Natural killer cell (primary cell): ENCODE data around the gene RBM14. TPM values are rescaled to one million over a fixed set of nuclear protein-coding genes. Genes with fewer than 3 reads are reported as not detected.

ENCODE experiments used
- ATAC-seq, 3 donors: fragments of 150-1000 bp in 2 of 3; fragments of 200-7000 bp in 1 of 3; cut with Tn5 transposase; 1 replicate in 1 of 3; 2 replicates in 2 of 3; pipeline ENCODE4 v1.10.0; 2021; ENCODE audit warnings: mild to moderate bottlenecking in 2 of 3, moderate library complexity in 2 of 3
- DNase-seq, 2 donors: peaks; one replicate each; pipeline versions ENCODE4 v3.0.0 to v3.0.0-alpha.2; 2013 to 2021; ENCODE audit warnings: mixed read lengths in 1 of 2
- H3K27ac ChIP-seq: one replicate; pipeline ENCODE4 v1.5.1; 2013; ENCODE audit warnings: mild to moderate bottlenecking, low read length
- H3K27me3 ChIP-seq: one replicate; pipeline ENCODE4 v1.6.1; 2013; ENCODE audit warnings: low read length; ENCODE audit not compliant: control insufficient read depth, insufficient read depth
- H3K36me3 ChIP-seq: one replicate; pipeline ENCODE4 v1.6.1; 2013; ENCODE audit warnings: low read length; ENCODE audit not compliant: control insufficient read depth, insufficient read depth
- H3K4me1 ChIP-seq: one replicate; pipeline ENCODE4 v1.6.1; 2013; ENCODE audit warnings: low read length; ENCODE audit not compliant: control insufficient read depth, insufficient read depth
- H3K4me3 ChIP-seq: one replicate; pipeline ENCODE4 v1.5.1; 2013; ENCODE audit warnings: low read length
- H3K9me3 ChIP-seq: one replicate; pipeline ENCODE4 v1.6.1; 2013; ENCODE audit warnings: low read length; ENCODE audit not compliant: control insufficient read depth, insufficient read depth
- H3K27ac Mint-ChIP-seq, 2 donors: one replicate each; pipeline ENCODE4 v1.8.0; 2022; ENCODE audit warnings: mild to moderate bottlenecking in 2 of 2, mixed read lengths in 2 of 2, moderate library complexity in 1 of 2
- H3K27me3 Mint-ChIP-seq, 2 donors: one replicate each; pipeline ENCODE4 v1.8.0; 2022; ENCODE audit warnings: low read depth in 2 of 2, mixed read lengths in 2 of 2
- H3K36me3 Mint-ChIP-seq: one replicate; pipeline ENCODE4 v1.8.0; 2022; ENCODE audit warnings: mixed read lengths
- H3K4me1 Mint-ChIP-seq, 2 donors: one replicate each; pipeline ENCODE4 v1.8.0; 2022; ENCODE audit warnings: mixed read lengths in 2 of 2
- H3K4me3 Mint-ChIP-seq: one replicate; pipeline ENCODE4 v1.8.0; 2022; ENCODE audit warnings: mild to moderate bottlenecking, moderate library complexity, mixed read lengths
- H3K9me3 Mint-ChIP-seq, 2 donors: one replicate each; pipeline ENCODE4 v1.8.0; 2022; ENCODE audit warnings: mixed read lengths in 2 of 2
- CTCF ChIP-seq: fragments of 200-600 bp; IDR thresholded peaks from one replicate; pipeline ENCODE4 v1.8.0; 2022; ENCODE audit warnings: antibody characterized with exemption
- WGBS: methylation state at CpG from one replicate; pipeline ENCODE4 v1.1.7; 2013; ENCODE audit warnings: missing lambda C conversion rate; ENCODE audit not compliant: insufficient coverage; 5-methylcytosine and 5-hydroxymethylcytosine counted together
- intact Hi-C: fragments of 100-400 bp; cut with micrococcal nuclease; formaldehyde crosslinking; loops from one replicate; pipeline ENCODE4 v1.14.2; 2022
- total RNA-seq, 4 donors: library from RNA; stranded (reverse); fragments of 120-200 nt in 1 of 4; gene quantifications; one replicate each; pipeline versions ENCODE4 v1.2.3 to v1.2.4, GENCODE V29; 2013 to 2022

Gene RBM14, protein sequence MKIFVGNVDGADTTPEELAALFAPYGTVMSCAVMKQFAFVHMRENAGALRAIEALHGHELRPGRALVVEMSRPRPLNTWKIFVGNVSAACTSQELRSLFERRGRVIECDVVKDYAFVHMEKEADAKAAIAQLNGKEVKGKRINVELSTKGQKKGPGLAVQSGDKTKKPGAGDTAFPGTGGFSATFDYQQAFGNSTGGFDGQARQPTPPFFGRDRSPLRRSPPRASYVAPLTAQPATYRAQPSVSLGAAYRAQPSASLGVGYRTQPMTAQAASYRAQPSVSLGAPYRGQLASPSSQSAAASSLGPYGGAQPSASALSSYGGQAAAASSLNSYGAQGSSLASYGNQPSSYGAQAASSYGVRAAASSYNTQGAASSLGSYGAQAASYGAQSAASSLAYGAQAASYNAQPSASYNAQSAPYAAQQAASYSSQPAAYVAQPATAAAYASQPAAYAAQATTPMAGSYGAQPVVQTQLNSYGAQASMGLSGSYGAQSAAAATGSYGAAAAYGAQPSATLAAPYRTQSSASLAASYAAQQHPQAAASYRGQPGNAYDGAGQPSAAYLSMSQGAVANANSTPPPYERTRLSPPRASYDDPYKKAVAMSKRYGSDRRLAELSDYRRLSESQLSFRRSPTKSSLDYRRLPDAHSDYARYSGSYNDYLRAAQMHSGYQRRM
- 100 to 1,000 TPM; 289 to 325 (median 307) TPM for total RNA-seq
- 112 TPM for total RNA-seq (2013)

- Mint-ChIP-seq H3K36me3 (no peaks in the 10 kb centered on the region), H3K4me1 (peaks cover 45 to 46% of the 10 kb centered on the region in 2 donors), H3K9me3 (no peaks in the 10 kb centered on the region), H3K27ac (peak within 1 kb of the TSS; percentile 99 to 100), H3K4me3 (peak within 1 kb of the TSS; percentile 99), H3K27me3 (no peaks in the 10 kb centered on the region)
- H3K27me3 ChIP-seq, result no peaks in the 10 kb centered on the region
- H3K36me3 ChIP-seq, result peaks cover 6% of the 10 kb centered on the region
- TF ChIP-seq CTCF, result no peak
- H3K9me3 ChIP-seq, result no peaks in the 10 kb centered on the region
- peaks cover 47% of the 10 kb centered on the region for H3K4me1 ChIP-seq
- H3K27ac ChIP-seq, result peak within 1 kb of the TSS; percentile 95
- peak; percentile 79 to 94 (median 86) for ATAC-seq
- H3K4me3 ChIP-seq, result peak within 1 kb of the TSS; percentile 94
- WGBS, result under 1% methylated on average over 90 of the region's 90 CpGs
- peak; percentile 99 for DNase-seq
- intact Hi-C loops, result loop anchor here (1.0 kb wide), 4 partner anchors 22 to 70 kb away; partner anchors contain the start of genes ACTN3, CCDC87, CCS and RBM4
Observed at GRCh38 chr11:66616379-66617154, at the start of gene RBM14. Gene RBM14 (plus strand): TSS chr11:66616630. CDS start chr11:66616721, 91 bp downstream.

GRCh38 chr11:66567787-66568123 is 48.7 kb upstream of the RBM14 start:
- Mint-ChIP-seq H3K4me1 (peaks cover 4 to 9% of the 10 kb centered on the region in 2 donors), H3K4me3 (peak overlapping the region; percentile 82), H3K27me3 (no peaks in the 10 kb centered on the region), H3K27ac (peak overlapping the region in 1 of 2 donors; percentile 71), H3K36me3 (no peaks in the 10 kb centered on the region), H3K9me3 (no peaks in the 10 kb centered on the region)
- Histone ChIP-seq H3K4me1 (peaks cover 13% of the 10 kb centered on the region), H3K4me3 (no peak overlapping the region), H3K27ac (no peak overlapping the region), H3K9me3 (no peaks in the 10 kb centered on the region), H3K27me3 (no peaks in the 10 kb centered on the region), H3K36me3 (no peaks in the 10 kb centered on the region)
- intact Hi-C loops, result no loop called here
- ATAC-seq, result no peak
- no peak for TF ChIP-seq CTCF
- 72% methylated on average over 15 of the region's 15 CpGs for WGBS
- DNase-seq, result no peak

GRCh38 chr11:66568124-66568916 is 48.1 kb upstream of the RBM14 start, which contains the start of gene CTSF:
Gene CTSF (minus strand): TSS chr11:66568606. CDS start chr11:66568486, 120 bp downstream.
- H3K9me3 Mint-ChIP-seq, result no peaks in the 10 kb centered on the region
- no peaks in the 10 kb centered on the region for H3K9me3 ChIP-seq
- intact Hi-C loops, result no loop called here
- H3K27ac ChIP-seq, result no peak within 1 kb of the TSS
- H3K4me3 ChIP-seq, result peak within 1 kb of the TSS; percentile 28
- peak within 1 kb of the TSS; percentile 41 to 71 for H3K27ac Mint-ChIP-seq
- peak within 1 kb of the TSS; percentile 85 for H3K4me3 Mint-ChIP-seq
- WGBS, result 5% methylated on average over 77 of the region's 77 CpGs
- no peaks in the 10 kb centered on the region for H3K36me3 Mint-ChIP-seq
- H3K27me3 ChIP-seq, result no peaks in the 10 kb centered on the region
- no peak for TF ChIP-seq CTCF
- DNase-seq (peak; percentile 71 to 81), ATAC-seq (peak; percentile 70 to 98 (median 97))
- peaks cover 13% of the 10 kb centered on the region for H3K4me1 ChIP-seq
- no peaks in the 10 kb centered on the region for H3K36me3 ChIP-seq
- H3K27me3 Mint-ChIP-seq, result no peaks in the 10 kb centered on the region
- peaks cover 4 to 9% of the 10 kb centered on the region in 2 donors for H3K4me1 Mint-ChIP-seq
